Ovary (tissue), 3 donors: ENCODE measurements around the gene RFX3.

Experiments
- POLR2A ChIP-seq: fragments of 450-650 bp; IDR thresholded peaks from one replicate; pipeline ENCODE4 v1.6.1; 2017; ENCODE audit warnings: antibody characterized with exemption, mild to moderate bottlenecking, moderate library complexity
- TF ChIP-seq, protein P1 (sequence below), 3 donors: fragments of 450-650 bp in 2 of 3; fragments of 200-600 bp in 1 of 3; IDR thresholded peaks; one replicate each; pipeline versions ENCODE4 v1.5.1 to v1.8.0; 2016 to 2022; ENCODE audit warnings: antibody characterized with exemption in 3 of 3, mild to moderate bottlenecking in 1 of 3
- donor health status: DM: no; HTN: no; CAD: no.

DNA sequence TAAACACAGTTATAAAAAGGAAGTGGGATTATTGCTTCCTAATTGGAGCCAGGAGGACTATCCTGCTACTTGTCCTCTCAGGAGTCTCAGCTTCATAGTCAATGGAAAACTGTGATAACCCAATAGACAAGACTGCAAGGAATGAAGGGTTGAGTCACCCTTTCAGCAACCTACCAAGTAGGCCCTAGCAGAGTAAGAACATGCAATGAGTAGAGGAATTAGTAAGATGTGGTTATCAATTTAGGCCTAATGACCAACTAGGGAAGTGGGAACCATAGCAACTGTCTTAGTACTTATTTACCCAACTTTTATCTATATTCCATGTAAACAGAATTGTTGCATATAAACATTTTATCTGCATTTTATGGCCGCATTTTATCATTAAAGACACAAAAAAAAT is 310.1 kb downstream of the RFX3 start:
- TF ChIP-seq, protein P1, sequence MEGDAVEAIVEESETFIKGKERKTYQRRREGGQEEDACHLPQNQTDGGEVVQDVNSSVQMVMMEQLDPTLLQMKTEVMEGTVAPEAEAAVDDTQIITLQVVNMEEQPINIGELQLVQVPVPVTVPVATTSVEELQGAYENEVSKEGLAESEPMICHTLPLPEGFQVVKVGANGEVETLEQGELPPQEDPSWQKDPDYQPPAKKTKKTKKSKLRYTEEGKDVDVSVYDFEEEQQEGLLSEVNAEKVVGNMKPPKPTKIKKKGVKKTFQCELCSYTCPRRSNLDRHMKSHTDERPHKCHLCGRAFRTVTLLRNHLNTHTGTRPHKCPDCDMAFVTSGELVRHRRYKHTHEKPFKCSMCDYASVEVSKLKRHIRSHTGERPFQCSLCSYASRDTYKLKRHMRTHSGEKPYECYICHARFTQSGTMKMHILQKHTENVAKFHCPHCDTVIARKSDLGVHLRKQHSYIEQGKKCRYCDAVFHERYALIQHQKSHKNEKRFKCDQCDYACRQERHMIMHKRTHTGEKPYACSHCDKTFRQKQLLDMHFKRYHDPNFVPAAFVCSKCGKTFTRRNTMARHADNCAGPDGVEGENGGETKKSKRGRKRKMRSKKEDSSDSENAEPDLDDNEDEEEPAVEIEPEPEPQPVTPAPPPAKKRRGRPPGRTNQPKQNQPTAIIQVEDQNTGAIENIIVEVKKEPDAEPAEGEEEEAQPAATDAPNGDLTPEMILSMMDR (IDR thresholded peaks at IDR 0.05): no peak
- TF ChIP-seq POLR2A: no peak
